Central memory CD8-positive, alpha-beta T cell (primary cell): ENCODE data around the gene CCNC.

Experiments
- ATAC-seq: fragments of 150-1000 bp; cut with Tn5 transposase; replicated peaks from 2 replicates; pipeline ENCODE4 v1.10.0; 2022; ENCODE audit warnings: mild to moderate bottlenecking, moderate FRiP score, moderate number of reproducible peaks; ENCODE audit not compliant: poor library complexity, severe bottlenecking; ENCODE audit errors: extremely low read depth
- DNase-seq, 2 donors: peaks; one replicate each; pipeline ENCODE4 v3.0.0; 2021; ENCODE audit warnings: low spot score in 2 of 2
- H3K27ac Mint-ChIP-seq: one replicate; pipeline ENCODE4 v1.8.0; 2022; ENCODE audit warnings: low read depth, mild to moderate bottlenecking, moderate library complexity, mixed read lengths
- H3K27me3 Mint-ChIP-seq: one replicate; pipeline ENCODE4 v1.8.0; 2022; ENCODE audit warnings: mixed read lengths
- H3K36me3 Mint-ChIP-seq: one replicate; pipeline ENCODE4 v1.8.0; 2022; ENCODE audit warnings: mild to moderate bottlenecking, moderate library complexity, mixed read lengths; ENCODE audit not compliant: insufficient read depth
- H3K4me1 Mint-ChIP-seq: one replicate; pipeline ENCODE4 v1.8.0; 2022; ENCODE audit warnings: mixed read lengths
- H3K4me3 Mint-ChIP-seq: one replicate; pipeline ENCODE4 v1.8.0; 2022; ENCODE audit warnings: mild to moderate bottlenecking, moderate library complexity, mixed read lengths
- H3K9me3 Mint-ChIP-seq: one replicate; pipeline ENCODE4 v1.8.0; 2022; ENCODE audit warnings: mixed read lengths

Gene CCNC

DNA sequence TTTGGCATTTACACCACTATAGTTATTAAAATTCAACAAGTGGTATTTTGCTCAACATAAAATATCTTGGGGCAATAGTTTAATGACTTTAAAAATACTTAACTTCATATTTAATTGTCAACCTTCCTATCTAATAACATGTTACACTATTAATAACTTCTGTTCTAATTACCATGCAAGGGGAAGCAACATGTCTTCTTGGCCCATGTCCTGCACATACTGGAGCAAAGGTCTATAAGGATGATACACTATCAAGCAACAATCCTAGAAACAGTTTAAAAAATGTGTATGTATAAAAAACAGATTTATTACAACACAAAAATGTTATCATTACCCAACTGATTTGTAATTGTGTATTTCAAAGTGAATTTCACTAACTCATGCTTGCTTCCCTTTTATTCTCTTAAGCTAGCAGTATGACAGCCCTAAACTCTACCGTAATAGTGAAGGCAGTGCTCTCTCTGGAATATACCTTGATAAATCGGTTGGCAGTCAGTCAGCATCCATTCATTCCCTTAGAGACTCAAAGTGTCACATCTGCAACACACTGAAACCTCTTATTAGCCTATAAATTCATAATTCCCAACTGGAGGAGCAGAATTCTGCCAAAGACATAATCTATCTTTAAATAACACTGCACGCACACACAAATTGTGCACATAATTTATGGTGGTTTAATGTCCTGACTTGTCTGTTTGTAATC, 18.3 kb downstream of the CCNC start:
- peaks cover 36% of the 10 kb centered on the region for H3K36me3 Mint-ChIP-seq
- no peaks in the 10 kb centered on the region for H3K9me3 Mint-ChIP-seq
- H3K4me1 Mint-ChIP-seq = peaks cover 13% of the 10 kb centered on the region
- no peaks in the 10 kb centered on the region for H3K27me3 Mint-ChIP-seq
- H3K4me3 Mint-ChIP-seq = no peak overlapping the region
- no peak overlapping the region for H3K27ac Mint-ChIP-seq
- DNase-seq = no peak
- no peak for ATAC-seq

DNA sequence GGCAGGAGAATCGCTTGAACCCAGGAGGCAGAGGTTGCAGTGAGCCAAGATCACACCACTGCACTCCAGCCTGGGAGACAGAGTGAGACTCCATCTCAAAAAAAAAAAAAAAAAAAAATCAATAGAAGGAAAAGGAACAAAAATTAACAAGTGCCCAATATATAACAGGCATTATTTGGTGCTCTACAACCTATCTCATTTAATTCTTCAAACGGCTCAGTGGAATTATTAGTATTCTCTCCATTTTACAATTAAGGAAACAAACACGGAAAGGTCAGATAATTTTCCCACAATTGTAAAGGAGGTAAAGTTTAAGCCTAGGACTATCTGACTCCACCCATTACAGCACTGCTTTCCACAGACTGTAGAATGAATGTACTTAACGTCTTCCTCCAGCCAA, 19.8 kb downstream of the CCNC start:
- peaks cover 13% of the 10 kb centered on the region for H3K4me1 Mint-ChIP-seq
- no peak overlapping the region for H3K4me3 Mint-ChIP-seq
- H3K36me3 Mint-ChIP-seq = peaks cover 36% of the 10 kb centered on the region
- H3K27ac Mint-ChIP-seq = no peak overlapping the region
- H3K9me3 Mint-ChIP-seq = no peaks in the 10 kb centered on the region
- H3K27me3 Mint-ChIP-seq = no peaks in the 10 kb centered on the region
- ATAC-seq (no peak), DNase-seq (no peak)

DNA sequence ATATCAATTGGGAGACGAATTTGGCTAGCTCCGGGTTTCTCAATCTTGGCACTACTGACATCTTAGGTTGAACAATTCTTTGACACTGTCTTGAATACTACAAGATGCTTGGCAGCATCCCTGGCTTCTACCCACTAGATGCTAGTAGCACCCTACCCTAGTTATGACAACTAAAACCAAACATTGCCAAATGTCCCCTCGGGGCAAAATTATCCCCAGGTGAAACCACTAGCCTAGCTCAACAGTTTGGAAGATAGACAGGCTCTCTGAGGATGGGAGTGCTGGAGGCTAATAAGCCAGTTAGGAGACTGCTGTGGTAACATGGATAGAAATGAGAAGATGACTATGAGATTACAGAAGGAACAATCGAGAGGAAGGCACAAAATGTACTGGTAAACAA, 20.9 kb downstream of the CCNC start:
- Mint-ChIP-seq H3K27ac (peak overlapping the region; percentile 13), H3K4me3 (no peak overlapping the region), H3K27me3 (no peaks in the 10 kb centered on the region), H3K9me3 (no peaks in the 10 kb centered on the region), H3K36me3 (peaks cover 35% of the 10 kb centered on the region), H3K4me1 (peaks cover 13% of the 10 kb centered on the region)
- no peak for ATAC-seq
- no peak for DNase-seq

GRCh38 chr6:99545442-99545841, 23.0 kb downstream of the CCNC start:
- peak overlapping the region; percentile 49 for H3K27ac Mint-ChIP-seq
- no peak for DNase-seq
- H3K36me3 Mint-ChIP-seq = peaks cover 45% of the 10 kb centered on the region

DNA sequence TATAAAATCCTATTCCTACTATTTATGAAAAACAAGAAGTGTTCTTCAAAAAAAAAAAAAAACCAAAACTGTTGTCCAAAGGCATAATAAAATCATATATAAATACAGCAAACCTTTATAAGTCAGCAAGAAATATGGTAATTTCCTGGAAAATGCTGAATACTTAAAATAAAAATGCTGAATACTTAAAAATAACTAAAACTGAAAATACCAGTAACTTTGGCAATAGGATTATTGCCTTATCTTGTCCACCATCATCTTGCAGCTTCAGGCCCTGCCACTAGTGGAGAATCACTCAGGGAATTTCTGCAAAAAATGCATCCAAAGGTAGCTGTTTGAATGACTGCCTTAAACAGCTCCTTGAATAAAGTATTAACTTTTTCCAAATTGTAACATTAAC, 24.5 kb downstream of the CCNC start:
- ATAC-seq = no peak
- Mint-ChIP-seq H3K36me3 (peaks cover 51% of the 10 kb centered on the region), H3K27me3 (no peaks in the 10 kb centered on the region), H3K27ac (no peak overlapping the region), H3K4me3 (no peak overlapping the region), H3K4me1 (peaks cover 13% of the 10 kb centered on the region), H3K9me3 (no peaks in the 10 kb centered on the region)
- DNase-seq = no peak

More at GRCh38 chr6:99545442-99545841, 23.0 kb downstream of the CCNC start:
- Mint-ChIP-seq H3K27me3 (no peaks in the 10 kb centered on the region), H3K9me3 (no peaks in the 10 kb centered on the region), H3K4me1 (peaks cover 13% of the 10 kb centered on the region), H3K4me3 (no peak overlapping the region)
- ATAC-seq = no peak

GRCh38 chr6:99530627-99531026, 37.8 kb downstream of the CCNC start:
- Mint-ChIP-seq H3K9me3 (no peaks in the 10 kb centered on the region), H3K4me1 (no peaks in the 10 kb centered on the region), H3K4me3 (no peak overlapping the region), H3K27ac (no peak overlapping the region), H3K27me3 (no peaks in the 10 kb centered on the region), H3K36me3 (peaks cover 8% of the 10 kb centered on the region)
- DNase-seq (no peak), ATAC-seq (no peak)

DNA sequence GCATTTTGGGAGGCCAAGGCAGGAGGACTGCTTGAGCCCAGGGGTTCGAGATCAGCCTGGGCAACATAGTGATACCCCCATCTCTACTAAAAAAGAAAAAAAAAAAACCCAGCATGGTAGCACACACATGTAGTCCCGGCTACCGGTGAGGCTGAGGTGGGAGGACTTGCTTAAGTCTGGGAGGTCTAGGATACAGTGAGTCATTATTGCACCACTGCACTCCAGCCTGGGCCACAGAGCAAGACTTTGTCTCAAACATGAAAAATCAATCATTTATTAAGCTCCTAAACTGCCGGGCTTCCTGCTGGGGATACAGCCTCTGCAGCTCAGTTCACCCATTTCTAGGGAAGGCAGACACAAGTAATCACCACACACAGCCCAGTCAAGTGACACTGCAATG, 45.9 kb downstream of the CCNC start:
- no peaks in the 10 kb centered on the region for H3K9me3 Mint-ChIP-seq
- H3K4me3 Mint-ChIP-seq = no peak overlapping the region
- peaks cover 22% of the 10 kb centered on the region for H3K4me1 Mint-ChIP-seq
- no peak for DNase-seq
- no peak for ATAC-seq
- peaks cover 7% of the 10 kb centered on the region for H3K36me3 Mint-ChIP-seq
- no peaks in the 10 kb centered on the region for H3K27me3 Mint-ChIP-seq
- no peak overlapping the region for H3K27ac Mint-ChIP-seq

- peaks cover 22% of the 10 kb centered on the region for H3K4me1 Mint-ChIP-seq
- peaks cover 7% of the 10 kb centered on the region for H3K36me3 Mint-ChIP-seq
- DNase-seq (no peak), ATAC-seq (no peak)
- H3K9me3 Mint-ChIP-seq = no peaks in the 10 kb centered on the region
- peak overlapping the region; percentile 98 for H3K4me3 Mint-ChIP-seq
- H3K27ac Mint-ChIP-seq = peak overlapping the region; percentile 90
- no peaks in the 10 kb centered on the region for H3K27me3 Mint-ChIP-seq
Measured at GRCh38 chr6:99521633-99522151, 46.8 kb downstream of the CCNC start.

DNA sequence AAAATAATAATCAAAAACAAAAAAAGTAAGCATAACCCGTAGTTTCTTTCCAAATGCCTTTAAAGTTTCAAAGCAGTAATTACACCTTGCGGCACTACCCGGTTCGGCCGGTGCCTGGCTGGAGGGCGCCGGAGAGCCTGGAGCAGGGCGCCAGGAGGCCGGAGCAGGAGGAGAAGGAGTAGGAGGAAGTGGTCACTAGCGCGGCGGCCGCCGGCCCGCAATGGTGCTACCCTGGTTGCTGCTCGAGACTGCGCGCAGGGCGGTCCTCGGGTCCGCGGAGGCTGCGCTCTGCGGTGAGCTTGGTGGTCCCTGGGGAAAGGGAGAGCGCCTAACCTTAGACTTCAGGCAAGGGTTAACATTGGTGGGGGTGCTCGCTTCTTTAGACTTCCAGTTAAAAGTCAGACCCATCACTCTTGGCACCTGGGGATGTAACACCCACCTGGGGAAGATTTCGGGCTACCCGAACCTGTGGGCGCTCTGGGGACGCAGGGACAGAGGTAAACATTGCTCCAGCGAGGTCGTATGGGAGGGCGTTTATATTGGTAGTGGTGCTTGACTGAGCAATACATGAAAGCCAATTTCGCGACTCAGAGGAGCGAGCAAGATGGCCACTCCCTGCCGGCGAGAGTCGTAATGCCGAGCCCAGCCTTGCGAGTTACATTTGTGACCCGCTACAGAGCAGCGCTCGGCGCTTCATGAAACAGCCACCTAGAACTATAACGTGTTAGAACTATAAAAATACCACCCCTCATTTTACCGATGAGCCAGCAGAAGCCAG, 47.4 kb downstream of the CCNC start:
- peak; percentile 95 for ATAC-seq
- peaks cover 25% of the 10 kb centered on the region for H3K4me1 Mint-ChIP-seq
- peak overlapping the region; percentile 98 for H3K4me3 Mint-ChIP-seq
- no peaks in the 10 kb centered on the region for H3K27me3 Mint-ChIP-seq
- DNase-seq = peak; percentile 46 to 47
- peak overlapping the region; percentile 90 for H3K27ac Mint-ChIP-seq
- H3K36me3 Mint-ChIP-seq = peaks cover 7% of the 10 kb centered on the region
- H3K9me3 Mint-ChIP-seq = no peaks in the 10 kb centered on the region

DNA sequence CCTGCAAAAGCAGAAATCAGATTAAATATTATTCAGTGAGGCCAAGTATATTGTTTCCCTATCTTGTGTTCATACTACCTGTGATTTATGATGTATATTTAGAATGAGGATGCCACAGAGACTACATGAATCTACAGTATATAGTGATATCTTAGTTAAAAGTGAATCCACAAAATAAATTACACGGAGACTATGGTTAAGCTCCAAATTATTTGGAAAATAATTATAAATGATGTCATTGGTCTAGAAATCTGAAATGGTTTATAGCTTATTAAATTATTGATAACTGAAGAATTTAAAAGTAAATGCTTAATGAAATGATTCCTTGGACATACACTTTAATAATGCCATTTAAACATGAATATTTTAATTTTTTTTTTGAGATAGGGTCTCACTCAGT, 49.0 kb downstream of the CCNC start:
- H3K4me1 Mint-ChIP-seq = peaks cover 30% of the 10 kb centered on the region
- ATAC-seq = no peak
- H3K27ac Mint-ChIP-seq = no peak overlapping the region
- H3K36me3 Mint-ChIP-seq = peaks cover 14% of the 10 kb centered on the region
- no peaks in the 10 kb centered on the region for H3K27me3 Mint-ChIP-seq
- DNase-seq = no peak
- no peaks in the 10 kb centered on the region for H3K9me3 Mint-ChIP-seq
- no peak overlapping the region for H3K4me3 Mint-ChIP-seq

DNA sequence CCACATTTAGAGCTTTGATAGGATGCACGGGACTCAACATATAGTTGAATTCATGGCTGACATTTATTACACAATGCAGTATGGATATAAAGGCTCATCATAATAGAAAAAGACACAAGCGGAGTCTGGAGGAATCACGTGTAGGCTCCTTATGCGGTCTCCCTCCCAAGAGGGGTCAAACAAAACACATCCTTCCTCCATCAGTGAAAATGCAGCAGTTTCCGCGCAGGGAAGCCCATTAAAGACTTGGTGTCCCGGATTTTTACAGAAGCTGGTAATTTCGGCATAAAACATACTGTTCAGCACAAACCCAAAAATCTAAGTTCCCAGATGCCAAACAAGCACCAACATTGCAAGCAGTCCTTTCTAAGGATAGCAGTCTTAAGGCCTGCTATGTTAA, 54.4 kb downstream of the CCNC start:
- DNase-seq = no peak
- peak overlapping the region; percentile 91 for H3K4me3 Mint-ChIP-seq
- H3K4me1 Mint-ChIP-seq = peaks cover 29% of the 10 kb centered on the region
- no peaks in the 10 kb centered on the region for H3K27me3 Mint-ChIP-seq
- no peaks in the 10 kb centered on the region for H3K9me3 Mint-ChIP-seq
- H3K36me3 Mint-ChIP-seq = peaks cover 13% of the 10 kb centered on the region
- no peak for ATAC-seq
- H3K27ac Mint-ChIP-seq = no peak overlapping the region

DNA sequence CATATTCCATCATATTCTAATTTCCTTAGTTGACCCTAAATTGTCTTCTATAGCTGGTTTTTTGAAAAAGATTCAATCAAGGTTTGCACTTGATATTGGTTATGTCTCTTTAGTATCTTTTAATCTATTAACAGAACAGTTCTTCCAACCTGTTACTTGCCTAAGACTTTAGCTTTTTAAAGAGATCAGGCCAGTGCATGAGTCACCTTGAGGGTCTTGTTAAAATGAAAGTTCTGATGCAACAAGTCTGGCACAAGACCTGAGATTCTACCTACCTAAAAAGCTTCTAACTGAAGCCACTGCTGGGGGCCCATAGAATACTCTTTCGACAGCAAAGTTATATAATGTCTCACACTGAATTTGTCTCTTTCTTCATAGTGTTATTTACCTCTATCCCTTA, 56.4 kb downstream of the CCNC start:
- ATAC-seq (no peak), DNase-seq (no peak)
- H3K27me3 Mint-ChIP-seq = no peaks in the 10 kb centered on the region
- no peak overlapping the region for H3K4me3 Mint-ChIP-seq
- no peaks in the 10 kb centered on the region for H3K9me3 Mint-ChIP-seq
- peaks cover 29% of the 10 kb centered on the region for H3K4me1 Mint-ChIP-seq
- H3K27ac Mint-ChIP-seq = no peak overlapping the region
- H3K36me3 Mint-ChIP-seq = peaks cover 18% of the 10 kb centered on the region

- DNase-seq = no peak
- Mint-ChIP-seq H3K4me1 (peaks cover 3% of the 10 kb centered on the region), H3K27ac (no peak overlapping the region), H3K4me3 (no peak overlapping the region), H3K9me3 (no peaks in the 10 kb centered on the region), H3K36me3 (peaks cover 21% of the 10 kb centered on the region), H3K27me3 (no peaks in the 10 kb centered on the region)
- ATAC-seq = no peak
Measured at GRCh38 chr6:99507648-99508047, 60.8 kb downstream of the CCNC start.
